ENCODE data around the gene BMPR1A.

The BMPR1A gene

DNA sequence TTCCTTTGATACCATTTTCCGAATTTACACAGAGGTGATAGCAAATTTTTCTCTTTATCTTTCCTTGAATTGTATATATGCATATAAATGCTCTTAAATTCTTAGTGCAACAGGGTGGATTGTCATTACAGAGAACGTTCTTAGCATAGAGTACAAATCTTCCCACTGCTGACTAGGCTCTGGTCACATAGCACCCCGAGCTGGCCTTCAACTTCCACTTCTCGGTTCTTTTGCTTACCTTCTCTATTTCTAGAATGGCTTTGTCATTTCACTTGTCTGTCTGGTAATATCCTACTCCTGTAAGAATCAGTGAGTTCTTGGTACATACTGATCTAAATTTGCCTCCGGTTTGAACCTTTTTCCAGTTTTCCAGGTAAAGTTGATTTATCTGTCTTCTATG is 225.3 kb downstream of the BMPR1A start:
- DNase-seq (ENCODE audit: extremely low read depth in 1 of 2, low read depth in 1 of 2) = no peak
